Endothelial cell of umbilical vein (primary cell): ENCODE measurements around the gene LRRC28.

ENCODE experiments used
- CTCF ChIP-seq, 2 donors: IDR thresholded peaks; 1 replicate in 1 of 2; 2 replicates in 1 of 2; pipeline ENCODE4 v1.5.1; 2011; ENCODE audit warnings: low read length in 2 of 2, mild to moderate bottlenecking in 2 of 2, moderate library complexity in 2 of 2, control low read depth in 1 of 2, inconsistent platforms in 1 of 2, low read depth in 1 of 2; ENCODE audit not compliant: insufficient read depth in 1 of 2; ENCODE audit errors: extremely low read depth in 1 of 2
- POLR2AphosphoS5 ChIP-seq: IDR thresholded peaks from 2 replicates; pipeline ENCODE4 v1.6.1; 2012; ENCODE audit warnings: low read depth, mild to moderate bottlenecking, control low read depth, low read length, moderate library complexity; ENCODE audit not compliant: insufficient read depth

GRCh38 chr15:99212406-99212805 lies 38.9 kb upstream of the LRRC28 start:
- TF ChIP-seq POLR2AphosphoS5 (no peak), CTCF (IDR thresholded peaks at IDR 0.05; ENCODE audit: extremely low read depth in 1 of 2, insufficient read depth in 1 of 2, low read depth in 1 of 2, low read length in 2 of 2) (no peak)
